NCI-H345 (cell line): Measurements from ENCODE around the gene MYO18B.

Experiments
- DNase-seq: peaks from one replicate; lab custom pipeline; 2025; lab: John Stamatoyannopoulos, UW

The MYO18B gene

DNA sequence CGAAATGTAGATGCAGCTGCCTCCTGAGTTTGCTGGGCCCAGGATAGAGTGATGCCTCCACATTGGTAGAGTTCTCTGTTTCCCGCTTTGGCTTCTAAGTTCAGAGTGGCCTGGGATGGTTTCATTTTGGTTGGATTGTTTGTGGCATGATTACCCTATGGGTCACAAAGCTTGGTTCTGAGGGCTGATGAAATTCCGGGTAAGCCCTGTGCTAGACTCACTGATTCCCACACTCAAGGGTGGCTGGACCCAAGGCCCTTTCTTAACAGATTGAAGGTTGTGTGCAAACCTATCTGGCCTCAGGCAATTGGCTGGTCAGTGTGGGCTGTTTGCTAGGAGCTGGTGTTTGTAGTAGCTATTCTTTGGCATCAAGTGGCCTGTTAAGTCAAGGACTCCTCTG lies 158.4 kb downstream of the MYO18B start:
- no peak for DNase-seq

DNA sequence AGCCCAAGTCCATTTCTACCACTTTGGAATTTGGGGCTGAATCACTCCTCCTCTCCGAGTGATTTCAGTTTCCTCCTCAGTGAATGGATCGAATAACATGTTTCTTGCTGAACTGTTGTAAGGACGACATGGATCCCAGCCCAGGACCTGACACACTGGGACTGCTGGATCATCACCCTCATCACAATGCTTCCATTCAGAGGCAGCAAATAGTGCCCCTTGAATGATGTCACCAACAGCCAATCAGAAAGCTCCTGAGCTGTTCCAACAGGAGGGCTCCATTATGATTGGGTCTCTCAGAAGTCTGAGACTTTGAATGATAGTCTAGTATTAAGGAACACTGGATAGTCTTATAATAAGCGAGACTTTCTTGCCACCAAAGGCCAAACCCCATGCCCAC lies 158.9 kb downstream of the MYO18B start:
- no peak for DNase-seq

DNA sequence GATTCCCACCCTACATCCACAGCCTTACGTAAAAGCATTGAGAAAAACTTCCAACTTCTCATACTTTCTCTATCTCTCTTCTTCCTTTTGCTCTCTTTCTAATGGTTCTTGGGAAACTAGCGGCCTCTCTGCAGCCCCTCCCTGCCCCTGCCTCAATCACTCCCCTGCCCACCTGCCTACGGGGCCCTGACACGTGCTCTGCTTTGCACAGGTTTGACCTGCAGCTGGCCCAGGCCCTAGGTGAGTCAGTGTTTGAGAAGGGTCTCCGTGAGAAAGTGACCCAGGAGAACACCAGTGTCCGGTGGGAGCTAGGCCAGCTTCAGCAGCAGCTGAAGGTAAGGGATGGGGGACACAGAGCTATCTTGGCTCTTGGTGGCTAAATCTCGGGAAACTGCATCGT lies 160.4 kb downstream of the MYO18B start:
- no peak for DNase-seq

DNA sequence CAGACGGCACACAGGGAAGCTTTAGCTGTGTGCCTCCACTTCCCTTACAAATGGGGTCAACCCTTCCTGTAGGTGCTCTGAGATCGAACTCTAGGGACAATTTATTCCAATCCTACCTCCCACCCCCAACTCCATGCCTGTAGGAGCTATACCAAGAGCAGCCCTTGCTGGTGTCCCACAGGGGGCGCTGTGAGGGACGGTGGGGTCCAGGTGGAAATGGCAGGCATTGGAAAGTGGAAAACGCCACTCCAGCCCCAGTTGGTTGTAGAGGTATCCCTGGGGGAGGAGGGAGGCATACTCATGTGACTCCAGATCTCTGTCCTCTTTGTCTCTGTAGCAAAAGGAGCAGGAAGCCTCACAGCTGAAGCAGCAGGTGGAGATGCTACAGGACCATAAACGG lies 161.3 kb downstream of the MYO18B start:
- no peak for DNase-seq

DNA sequence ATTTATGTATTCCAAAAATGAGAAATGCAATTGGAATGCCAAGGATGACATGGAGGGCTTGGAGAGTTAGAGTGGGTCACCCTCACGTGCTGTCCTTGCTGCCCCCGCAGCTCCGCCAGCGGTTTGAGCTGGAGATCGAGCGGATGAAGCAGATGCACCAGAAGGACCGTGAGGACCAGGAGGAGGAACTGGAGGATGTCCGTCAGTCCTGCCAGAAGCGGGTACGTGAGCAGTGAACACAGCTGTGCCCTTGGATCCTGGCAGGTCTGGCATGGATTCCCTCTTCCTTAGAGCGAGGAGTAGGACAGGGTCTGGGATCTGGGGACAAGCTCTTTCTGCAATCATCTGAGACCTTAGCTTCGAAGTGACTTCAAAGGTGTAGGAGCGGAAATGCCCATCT lies 166.2 kb downstream of the MYO18B start:
- DNase-seq, result no peak

DNA sequence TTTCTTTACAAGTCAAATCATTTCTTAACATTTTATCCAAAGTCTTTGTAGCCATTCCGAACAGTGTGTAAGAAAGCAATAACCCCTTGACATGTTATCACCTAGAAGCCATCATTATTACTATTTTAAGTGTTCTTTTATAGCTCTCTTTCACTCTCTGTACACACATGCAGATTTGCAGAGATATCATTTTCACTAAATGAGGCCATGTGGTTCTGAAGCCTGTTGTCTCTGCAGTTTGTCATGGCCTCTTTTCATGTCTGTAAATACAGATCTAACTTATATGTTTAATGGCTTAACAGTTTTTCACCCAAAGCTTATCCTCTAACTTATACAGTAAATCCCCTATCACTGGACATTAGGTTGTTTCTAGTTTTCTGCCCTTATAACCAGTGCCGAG lies 166.8 kb downstream of the MYO18B start:
- DNase-seq, result no peak

DNA sequence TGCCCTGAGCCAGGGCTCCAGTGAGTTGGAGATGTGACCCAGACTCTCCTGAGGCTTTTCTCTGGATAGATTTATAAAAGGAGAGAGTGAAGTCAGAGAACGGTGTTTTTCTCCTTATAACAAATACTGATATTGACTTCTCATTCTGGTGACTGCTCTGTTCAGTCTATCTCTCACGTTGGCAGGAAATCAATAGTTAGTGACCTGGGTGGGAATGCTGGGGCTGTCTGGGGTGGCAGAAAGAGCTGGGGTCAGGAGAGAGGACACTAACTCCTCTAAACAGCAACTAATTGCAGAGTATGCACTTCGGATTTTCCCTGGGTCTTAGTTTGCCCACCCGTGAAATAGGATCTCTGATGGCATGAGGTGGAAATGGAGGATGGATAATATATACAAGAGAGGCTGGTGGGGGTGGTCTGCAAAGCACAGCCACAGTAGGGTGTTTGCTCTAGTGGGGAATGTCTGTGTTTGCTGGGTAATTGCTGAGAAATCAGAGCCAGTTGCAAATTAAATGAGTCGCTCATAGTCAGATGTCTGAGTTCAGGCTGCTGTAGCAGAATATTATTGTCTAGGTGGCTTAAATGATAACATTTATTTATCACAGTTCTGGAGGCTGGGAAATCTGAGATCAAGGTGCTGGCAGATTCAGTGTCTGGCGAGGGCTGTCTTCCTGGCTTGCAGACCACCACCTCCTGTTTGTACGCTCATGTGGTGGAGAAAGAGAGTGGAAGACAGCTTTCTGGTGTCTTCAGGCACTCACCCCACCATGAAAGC lies 167.8 kb downstream of the MYO18B start:
- DNase-seq, result no peak

DNA sequence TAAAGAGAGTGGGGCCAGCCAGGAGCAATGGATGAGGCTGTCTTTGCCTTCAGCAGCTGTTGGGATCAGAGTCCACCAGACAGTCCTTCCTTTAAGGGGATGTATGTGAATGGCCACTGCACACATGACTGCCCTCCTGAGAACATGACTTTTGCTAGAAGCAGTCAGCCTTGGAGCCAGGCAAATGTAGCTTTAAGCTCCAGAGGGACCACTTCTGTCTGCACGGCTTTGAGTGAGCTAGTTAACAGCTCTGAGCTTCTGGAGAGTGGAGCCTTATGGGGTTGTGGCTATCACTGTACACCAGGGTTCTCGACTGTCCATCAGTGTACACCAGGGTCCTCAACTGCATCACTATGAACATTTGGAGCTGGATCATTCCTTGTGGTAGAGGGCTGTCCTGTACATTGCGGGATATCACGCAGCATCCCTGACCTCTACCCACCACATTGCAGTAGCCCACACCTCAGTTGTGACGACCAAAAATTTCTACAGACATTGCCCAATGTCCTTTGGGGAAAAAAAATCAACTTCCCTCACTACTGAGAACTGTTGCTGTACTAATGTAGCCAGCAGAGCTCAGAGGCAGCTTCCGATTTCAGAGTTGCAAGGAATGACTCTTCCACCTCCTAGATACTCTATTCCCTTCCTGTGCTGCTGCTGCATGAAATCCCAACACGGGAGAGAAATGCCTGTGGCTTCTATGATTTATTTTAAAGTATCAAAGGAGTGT lies 169.4 kb downstream of the MYO18B start:
- no peak for DNase-seq

DNA sequence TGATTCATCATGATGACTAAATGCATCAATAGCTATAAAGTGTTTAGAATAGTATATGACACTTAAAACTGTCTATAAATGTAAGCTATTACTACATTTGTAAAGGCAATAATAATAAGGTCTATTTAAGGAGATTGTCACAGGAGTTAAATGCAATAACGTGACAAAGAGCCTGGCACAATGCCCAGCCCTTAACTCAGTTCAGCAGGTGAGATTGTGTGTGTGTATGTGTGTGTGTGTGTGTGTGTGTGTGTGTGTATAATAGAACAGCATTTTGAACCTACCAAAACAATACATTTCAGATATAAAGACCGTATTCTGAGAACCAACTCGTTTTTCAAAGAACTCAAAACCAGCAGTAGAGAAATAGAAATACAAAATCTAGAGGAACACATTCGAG lies 177.5 kb downstream of the MYO18B start:
- peak; percentile 91 for DNase-seq

DNA sequence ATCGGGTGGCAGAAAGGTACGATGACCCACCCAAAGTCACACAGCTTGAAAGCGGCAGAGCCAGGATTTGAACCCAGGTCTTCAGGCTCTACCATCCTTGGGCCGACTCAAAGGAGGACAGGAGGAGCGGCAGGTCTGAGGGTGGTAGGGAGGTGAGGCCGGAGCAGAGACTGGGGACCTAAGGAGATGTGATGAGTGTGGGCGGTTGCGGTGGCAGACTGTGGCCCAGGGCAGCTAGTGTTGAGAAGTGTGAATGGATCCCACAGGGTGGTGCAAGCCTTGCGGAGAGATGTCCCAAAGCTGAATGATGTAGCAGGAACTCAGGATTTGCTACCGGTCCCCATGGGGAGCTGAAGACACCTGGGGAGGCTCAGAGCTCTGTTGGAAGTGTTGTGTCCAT lies 180.2 kb downstream of the MYO18B start:
- DNase-seq, result no peak

DNA sequence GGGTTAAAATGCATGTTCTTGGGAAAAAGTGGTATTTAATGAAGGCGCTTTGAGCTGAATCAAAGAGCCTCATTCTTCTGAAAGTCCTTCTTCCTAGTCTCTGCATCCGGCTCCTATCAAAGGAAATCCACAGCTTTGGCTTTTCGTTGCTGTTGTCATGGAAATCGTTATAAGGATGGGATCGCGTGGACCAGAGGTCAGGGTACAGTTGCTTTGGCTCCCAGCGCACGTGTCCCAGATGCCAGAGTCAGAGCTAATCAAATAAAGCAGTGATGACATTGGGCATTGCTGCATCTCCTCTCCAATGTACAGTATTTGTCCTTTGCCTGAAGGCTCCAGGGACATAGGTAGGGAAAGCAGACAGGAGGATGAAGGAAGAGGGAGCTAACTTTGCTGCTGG lies 181.9 kb downstream of the MYO18B start:
- peak; percentile 9 for DNase-seq

DNA sequence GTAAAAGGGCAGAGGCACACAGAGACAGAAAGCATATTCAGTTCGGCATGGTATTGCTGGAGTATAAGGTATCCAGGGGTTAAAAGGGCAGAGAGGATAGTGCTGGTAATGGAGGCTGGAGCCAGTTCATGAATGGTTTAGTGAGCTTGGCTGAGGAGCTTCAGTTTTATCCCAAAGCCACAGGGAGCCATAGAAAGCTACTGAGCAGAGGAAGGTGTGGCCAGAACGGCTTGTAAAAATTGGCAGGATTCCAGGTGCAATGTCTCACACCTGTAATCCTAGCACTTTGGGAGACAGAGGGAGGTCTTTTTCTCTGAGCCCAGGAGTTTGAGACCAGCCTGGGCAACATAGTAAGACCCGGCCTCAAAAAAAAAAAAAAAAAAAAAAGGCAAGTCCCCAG lies 186.1 kb downstream of the MYO18B start:
- peak; percentile 89 for DNase-seq

DNA sequence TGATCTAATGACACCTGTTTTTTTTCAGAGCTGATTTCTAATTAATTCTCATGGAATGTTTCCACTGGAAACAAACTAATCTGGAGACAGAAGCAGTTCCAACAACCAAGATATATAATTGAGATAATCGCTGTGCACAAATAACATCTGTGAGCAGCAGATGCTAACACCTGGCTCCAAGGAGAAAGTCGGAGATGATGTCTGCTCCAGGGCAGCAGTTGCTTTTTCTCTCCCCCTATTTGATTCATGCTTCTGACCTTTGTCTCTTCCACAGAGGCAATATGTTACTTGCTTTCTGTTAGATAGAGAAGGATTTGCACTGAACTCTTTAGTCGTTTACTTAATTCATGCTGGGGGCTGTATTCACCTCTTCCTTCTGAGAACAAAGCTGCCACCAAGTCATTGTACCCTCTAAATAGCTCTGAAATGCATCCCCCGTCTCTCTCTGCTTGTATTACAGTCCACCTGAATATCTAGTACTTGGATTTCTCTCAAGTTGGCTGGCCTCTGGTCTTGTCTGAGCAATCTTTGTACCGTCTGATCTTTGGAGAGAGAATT lies 187.4 kb downstream of the MYO18B start:
- DNase-seq, result no peak

DNA sequence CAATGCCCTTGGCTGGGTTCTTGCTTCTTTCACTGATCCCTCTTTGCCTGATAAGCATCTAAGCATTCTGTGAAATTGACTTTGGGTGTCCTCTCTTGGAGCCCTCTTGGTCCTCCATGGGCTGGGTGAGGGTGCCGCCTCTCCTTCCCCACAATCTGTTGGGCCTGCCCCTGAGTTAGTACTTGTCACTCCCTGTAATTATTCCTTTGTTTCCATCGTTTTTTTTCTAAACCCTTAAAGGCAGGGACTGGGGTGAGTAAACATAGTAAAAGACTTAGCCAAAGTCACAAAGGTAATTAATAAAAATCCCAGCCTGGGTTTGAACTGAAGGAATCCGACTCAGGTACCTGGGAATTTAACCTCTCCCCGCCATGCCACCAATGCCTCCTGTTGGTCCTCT lies 188.1 kb downstream of the MYO18B start:
- peak; percentile 34 for DNase-seq

DNA sequence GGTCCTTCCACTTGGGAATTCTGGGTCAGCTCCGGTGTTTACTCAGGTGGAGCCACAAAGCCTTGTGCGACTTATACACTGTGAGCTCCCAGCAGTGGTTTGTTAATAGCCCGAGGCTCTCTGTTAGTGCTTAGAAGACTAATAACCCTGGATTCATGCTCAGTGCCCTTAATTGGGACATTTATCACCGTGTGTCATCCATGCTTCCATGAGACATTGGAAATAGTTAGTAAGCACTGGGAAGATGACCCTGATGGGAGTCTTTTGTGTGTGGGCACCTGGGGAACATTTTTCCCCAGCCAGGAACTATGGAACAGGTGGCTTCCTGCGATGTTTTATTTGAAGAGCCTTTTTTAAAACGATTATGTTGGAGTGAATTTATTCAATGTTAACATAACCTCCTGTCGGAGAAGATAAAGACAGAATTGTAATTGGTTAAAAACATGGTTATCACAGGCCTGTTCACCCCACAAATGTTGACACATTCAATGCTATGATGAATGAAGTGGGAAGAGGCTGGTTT lies 188.9 kb downstream of the MYO18B start:
- peak; percentile 96 for DNase-seq

DNA sequence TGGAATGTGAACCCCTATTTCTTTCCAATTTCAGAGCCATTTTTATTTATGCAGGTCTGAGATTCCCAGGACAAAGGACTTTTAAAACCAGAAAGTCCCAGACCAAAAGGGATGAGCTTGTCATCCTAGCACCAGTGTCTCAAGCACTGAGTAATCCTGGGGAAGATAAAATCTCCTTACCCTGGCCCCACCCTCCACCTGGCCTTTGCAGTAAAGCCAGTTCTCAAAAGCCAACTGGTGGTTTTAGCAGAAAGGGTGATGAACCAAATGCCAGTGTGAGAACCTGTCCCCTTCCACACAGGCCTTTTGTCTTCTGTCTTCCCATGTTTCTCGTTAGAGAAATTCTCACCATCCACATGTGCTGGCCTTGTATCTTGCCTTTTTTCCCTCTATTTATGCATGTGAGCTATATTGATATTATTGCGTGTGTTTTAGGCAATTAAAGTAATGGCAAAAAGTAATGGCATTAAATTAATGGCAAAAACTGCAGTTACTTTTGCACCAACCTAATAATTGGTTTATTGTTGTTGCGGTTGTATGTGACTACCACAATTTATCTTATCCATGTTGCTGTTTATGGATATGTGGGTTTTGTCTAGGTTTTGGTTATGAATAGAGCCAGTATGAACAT lies 191.3 kb downstream of the MYO18B start:
- DNase-seq, result no peak

DNA sequence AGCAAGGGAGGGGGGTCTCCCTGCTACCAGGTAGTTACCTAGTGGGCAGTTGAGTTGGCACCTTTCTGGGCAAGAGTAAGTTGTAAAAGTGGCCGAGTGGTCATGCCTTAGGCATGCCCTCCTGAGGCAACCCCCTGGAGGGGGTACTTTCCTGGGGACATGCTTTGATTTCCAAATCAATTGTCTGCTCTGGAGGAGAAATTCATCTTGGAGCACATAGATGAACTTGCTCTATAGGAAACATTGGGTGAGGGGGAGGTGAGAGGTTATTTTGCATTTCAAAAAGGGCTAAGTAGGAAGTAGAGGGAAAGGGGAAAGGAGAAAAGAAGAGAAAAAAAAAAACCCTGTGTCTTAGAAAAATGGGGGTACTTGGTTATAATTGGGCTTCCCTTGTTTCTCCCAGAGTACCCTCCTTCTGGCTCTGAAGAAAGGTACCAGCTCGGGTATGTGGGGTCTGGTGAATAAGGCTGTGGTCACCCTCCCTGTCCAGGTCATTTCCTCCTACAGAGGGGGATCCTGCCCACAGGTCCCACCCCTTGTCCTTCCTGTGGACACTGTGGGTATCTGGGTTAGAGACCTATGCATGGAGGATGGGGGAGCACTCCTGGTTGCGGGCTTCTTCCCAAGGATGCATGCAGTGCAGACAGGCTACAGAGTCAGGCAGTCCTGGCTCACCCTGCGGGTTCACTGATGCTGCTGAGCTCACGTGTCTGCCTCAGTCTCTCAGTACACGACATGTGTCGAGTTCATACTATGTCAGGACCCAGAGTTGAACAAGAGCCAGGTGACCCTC lies 193.5 kb downstream of the MYO18B start:
- no peak for DNase-seq

DNA sequence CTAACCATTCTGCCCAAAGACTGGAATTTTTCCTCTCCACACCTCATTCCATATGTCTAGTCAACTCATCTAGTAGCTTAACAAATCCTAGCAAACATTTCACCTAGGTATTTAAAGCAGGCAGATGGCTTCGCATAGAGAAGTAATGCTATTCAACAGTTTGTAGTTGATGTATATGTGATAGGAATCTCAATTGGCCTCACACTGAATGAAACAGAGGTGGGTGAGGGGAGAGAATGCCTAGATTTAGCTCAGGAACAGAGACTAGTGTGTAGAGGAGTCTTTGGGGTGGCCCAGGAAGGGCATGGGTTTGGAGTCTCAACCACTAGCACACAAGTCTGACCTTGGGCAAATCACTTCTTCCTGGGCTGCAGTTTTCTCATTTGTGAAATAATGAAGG lies 196.2 kb downstream of the MYO18B start:
- DNase-seq, result no peak

DNA sequence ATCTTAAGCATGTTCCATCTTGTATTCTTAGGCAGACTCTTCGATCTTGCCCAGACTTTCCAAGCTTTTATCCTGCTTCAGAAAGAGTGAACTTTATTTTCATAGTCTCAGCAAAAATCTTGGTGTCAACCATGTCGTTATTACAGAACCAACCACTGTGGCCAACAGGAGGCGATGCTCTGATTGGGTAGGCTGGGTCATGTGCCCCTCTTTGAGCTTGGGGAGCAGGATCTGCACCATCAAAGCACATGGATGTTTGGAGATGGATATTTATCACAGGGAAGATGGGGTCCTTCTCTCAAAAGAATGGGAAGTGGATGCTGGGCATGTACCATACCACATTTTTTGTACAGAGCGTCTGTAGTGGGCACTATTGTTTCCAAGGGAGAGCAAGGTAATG lies 197.4 kb downstream of the MYO18B start:
- DNase-seq, result no peak

DNA sequence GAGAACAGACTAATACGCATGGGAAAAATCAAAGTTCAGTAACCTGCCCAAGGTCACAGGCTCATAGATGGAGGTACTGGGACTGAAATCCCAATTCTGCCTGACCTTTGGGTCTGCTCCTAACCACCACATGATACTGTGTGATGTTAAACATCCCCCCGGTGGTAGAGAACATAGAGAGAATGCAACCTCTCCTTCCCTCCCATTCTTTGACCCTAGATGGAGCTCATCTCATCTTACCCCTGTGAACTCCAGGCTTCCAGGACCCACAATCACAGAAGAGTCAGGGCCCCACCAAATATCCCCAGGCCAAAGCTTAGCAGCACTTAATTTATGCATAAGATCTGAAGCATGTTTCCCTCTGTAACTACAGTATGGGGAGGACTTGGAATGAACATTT lies 198.5 kb downstream of the MYO18B start:
- DNase-seq, result peak; percentile 5

DNA sequence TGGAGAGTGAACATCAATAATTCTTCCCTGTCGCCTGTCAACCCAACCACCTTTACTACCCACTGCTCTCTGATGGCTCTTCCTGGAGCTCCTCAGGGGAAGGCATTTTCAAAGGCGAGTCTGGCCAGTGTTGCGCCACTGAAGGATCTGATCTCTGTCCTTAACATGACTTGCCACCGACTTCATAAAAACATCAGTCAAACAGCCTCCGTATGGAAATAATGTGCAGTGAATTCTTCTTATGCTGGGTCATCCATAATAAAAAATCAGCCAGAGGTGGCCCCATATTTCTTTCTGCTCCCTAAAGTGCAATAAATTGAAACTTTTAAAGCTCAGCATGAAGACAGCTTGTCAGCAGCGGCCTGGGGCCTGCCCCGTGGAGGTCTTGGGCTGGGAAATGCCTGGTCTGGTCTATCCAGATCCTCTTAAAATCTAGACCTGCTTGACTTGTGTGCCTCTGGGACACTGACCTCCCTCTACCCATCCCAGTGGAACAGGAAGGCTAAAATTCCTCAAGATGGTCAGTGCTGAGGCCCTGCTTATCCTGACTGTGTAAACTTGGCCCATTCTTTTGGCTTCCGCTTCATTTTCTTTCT lies 199.5 kb downstream of the MYO18B start:
- no peak for DNase-seq
